Stimulated activated CD4-positive, alpha-beta T cell treated with anti-CD3 and anti-CD28 coated beads, Interleukin-1b, Interleukin-23, amount 100 ng/mL, for 4 hours (primary cell): ENCODE measurements around the gene TTC3.
"Not testable (repeated sequence)": the region's sequence is repeated elsewhere in the genome, so short reads cannot be mapped to it uniquely, and the experiment has no call there.

Source experiments
- DNase-seq, 2 donors: peaks; one replicate each; pipeline ENCODE4 v3.0.0-alpha.2; 2020; ENCODE audit warnings: low read depth in 2 of 2

Gene TTC3

GRCh38 chr21:37088186-37088735 lies 15.2 kb downstream of the TTC3 start:
- DNase-seq, result no peak

- no peak for DNase-seq
Measured at GRCh38 chr21:37093977-37094376, 20.9 kb downstream of the TTC3 start.

DNA sequence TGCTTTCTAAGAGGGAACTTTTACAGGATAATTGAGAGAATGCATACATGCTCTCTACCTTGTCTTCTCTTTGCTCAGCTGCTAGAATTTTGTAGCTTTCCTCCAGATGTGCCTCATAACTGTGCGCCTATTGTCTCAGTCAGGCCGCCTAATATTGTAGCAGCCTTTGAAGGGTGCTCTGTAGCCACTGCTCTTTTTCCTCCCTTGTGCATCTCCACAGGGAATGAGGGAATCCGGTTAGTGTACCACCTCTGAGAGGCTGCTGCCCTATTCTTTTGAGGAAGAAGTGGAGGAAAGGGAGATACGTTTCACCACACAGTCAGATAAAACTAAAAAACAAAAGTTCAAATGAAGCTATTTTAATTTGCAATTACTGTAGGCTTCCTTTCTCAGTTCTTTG lies 22.8 kb downstream of the TTC3 start:
- no peak for DNase-seq

- DNase-seq, result no peak
Measured at GRCh38 chr21:37098751-37099150, 25.7 kb downstream of the TTC3 start.

DNA sequence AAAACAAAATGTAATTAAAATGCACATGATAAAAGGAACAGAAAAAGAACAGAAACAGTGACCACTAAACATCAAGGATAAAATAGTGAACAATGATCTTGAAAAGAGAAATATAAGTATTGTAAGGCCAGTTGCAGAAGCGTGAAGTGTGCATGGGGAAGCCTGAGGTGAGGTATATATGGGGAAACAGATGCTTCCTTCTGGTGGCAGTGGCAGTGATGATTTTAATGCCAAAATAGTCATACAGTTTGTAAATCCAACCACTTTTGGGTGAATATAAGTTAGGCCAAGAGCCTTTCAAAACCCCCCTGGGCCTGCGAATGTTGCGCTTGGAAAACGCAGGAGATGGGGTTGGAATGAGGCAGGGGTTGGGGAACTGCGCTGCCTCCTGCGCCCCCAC lies 27.3 kb downstream of the TTC3 start:
- DNase-seq, result no peak

DNA sequence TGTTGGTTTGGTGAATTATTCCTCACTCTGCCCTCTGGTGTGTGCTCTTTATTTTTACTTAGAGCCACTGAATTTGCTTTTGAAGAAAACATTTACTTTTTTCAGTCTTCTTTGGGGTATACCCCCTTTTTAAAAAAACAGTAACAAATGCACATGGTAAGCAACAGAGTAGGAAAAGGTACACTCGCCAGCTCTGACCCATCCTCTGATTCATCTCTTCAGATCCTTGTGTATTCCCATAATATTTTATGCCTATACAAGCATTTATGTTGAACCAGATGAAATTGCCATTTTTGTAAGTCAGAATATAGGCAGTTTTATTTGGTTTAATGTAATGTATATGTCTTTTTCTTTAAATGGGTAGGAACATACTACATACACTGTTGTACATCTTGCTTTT lies 28.3 kb downstream of the TTC3 start:
- DNase-seq, result no peak

GRCh38 chr21:37102746-37103145 lies 29.7 kb downstream of the TTC3 start:
- DNase-seq, result not testable (repeated sequence)

DNA sequence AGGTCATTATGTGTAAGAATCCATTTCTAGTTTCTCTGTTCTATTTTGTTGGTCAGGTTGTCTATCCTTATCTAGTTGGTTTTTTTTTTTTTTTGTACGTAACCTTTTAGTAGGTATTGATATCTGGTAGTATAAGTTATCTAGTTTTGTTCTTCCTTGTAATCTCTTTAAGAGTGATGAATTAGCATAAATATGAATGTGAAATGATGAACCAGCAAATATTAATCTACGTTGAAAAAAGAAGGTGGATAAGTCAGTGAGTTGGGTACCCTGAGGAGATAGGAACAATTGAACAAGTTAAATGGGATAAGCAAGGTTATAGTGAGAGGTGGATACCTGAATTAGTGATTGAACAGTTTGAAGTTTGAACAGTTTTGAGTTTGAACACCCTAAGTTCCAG lies 33.9 kb downstream of the TTC3 start:
- no peak for DNase-seq

DNA sequence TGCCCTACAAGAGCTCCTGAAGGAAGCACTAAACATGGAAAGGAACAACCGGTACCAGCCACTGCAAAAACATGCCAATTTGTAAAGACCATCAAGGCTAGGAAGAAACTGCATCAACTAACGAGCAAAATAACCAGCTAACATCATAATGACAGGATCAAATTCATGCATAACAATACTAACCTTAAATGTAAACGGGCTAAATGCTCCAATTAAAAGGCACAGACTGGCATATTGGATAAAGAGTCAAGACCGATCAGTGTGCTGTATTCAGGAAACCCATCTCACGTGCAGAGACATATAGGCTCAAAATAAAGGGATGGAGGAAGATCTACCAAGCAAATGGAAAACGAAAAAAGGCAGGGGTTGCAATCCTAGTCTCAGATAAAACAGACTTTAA lies 38.0 kb downstream of the TTC3 start:
- not testable (repeated sequence) for DNase-seq

DNA sequence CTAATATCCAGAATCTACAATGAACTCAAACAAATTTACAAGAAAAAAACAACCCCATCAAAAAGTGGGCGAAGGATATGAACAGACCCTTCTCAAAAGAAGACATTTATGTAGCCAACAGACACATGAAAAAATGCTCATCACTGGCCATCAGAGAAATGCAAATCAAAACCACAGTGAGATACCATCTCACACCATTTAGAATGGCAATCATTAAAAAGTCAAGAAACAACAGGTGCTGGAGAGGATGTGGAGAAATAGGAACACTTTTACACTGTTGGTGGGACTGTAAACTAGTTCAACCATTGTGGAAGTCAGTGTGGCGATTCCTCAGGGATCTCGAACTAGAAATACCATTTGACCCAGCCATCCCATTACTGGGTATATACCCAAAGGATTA lies 41.2 kb downstream of the TTC3 start:
- not testable (repeated sequence) for DNase-seq

DNA sequence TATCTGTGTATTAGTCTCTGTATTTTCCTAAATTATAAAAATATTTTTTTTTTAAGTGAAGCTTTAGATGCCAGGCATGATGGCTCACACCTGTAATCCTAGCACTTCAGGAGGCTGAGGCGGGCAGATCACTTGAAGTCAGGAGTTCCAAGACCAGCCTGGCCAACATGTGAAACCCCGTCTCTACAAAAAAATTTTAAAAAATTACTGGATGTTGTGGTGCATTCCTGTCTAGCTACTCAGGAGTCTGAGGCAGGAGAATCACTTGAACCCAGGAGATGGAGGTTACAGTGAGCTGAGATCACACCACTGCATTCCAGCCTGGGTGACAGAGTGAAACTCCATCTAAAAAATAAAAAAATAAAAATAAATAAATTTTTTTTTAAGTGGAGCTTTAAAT lies 43.4 kb downstream of the TTC3 start:
- not testable (repeated sequence) for DNase-seq

GRCh38 chr21:37117204-37117603 lies 44.1 kb downstream of the TTC3 start:
- no peak for DNase-seq

- no peak for DNase-seq
Measured at GRCh38 chr21:37118187-37118826, 45.3 kb downstream of the TTC3 start.

DNA sequence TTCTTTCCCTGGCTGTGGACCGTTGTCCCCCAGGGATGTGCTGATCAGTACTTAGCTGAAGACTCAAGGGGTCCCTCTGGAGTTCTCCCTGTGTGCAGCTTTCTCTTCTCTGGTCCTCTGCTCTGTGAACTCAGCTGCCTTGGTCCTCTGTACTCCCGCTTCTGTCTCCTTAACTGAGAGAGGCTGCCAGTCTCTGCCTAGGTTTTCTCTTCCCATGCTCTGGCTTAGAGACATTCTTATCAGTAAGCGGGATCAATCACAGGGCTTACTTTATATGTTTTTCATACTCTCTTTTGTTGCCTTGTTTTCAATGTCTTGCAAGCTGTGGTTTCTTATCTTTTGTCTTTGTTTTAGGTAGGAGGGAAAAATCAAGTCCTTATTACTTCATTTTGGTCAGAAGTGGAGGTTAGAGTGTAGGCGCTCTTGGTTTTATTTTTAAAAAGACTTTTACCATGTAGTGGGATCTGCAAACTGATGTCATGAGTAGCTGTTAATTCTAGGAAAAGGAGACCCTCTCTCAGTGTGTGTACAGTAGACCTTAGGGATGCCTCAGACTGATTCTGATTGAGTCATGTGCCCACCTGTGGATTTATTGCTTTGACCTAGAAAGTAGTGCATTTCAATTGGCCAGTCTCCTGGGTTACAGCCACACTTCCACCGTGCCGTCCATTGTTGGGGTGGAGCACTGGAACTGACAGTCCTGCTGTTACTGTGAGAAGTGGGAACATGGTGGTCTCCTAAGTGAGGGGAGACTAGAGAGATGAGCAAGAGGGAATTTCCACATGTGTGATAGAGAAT lies 46.6 kb downstream of the TTC3 start:
- DNase-seq, result no peak

DNA sequence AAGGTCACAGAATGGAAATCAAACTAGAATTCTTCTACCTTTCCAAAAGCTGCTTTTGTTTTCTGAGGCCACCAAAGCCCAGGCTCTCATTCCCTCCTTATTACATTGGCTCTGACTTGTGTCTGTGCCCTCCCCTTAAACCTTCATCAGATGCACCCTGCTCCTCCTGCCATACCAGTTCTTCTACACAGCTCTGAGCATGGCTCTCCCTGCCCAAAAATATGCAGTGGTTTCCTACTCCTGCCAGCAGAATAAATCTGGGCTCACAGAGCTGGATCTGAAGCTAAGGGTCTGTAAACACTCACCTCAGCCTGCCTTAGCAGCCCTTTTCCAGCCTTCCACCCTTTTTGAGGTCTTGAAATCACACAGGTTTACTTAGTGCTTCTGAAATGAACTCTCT lies 55.0 kb downstream of the TTC3 start:
- no peak for DNase-seq

DNA sequence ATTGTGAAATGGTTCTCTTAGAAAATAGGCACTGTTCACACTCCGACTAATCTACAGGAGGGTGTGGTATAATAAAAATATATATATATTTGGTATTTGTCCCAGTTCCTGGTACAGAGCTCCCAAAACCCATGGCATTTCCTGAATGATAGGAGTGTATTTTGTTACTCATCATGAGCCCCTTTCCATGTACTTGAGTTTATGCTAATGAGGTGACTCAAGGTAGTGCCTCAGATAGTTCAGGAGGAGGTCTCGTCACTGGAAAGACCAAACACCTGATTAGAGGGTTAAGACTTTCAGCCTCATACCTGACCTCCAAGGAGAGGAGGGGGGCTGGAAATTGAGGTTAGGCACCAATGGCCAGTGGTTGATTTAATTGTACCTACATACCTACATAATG lies 57.9 kb downstream of the TTC3 start:
- DNase-seq, result no peak

DNA sequence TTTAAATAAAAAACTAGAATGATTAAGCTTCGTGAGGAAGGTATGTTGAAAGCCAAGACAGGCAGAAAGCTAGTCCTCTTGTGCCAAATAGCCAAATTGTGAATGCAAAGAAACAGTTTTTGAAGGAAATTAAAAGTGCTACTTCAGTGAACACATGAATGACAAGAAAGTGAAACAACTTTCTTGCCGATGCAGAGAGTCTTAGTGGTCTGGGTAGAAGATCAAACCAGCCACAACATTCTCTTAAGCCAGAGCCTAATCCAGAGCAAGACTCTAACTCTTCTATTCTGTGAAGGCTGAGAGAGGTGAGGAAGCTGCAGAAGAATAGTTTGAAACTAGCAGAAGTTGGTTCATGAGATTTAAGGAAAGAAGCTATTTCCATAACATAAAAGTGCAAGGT lies 63.2 kb downstream of the TTC3 start:
- no peak for DNase-seq

DNA sequence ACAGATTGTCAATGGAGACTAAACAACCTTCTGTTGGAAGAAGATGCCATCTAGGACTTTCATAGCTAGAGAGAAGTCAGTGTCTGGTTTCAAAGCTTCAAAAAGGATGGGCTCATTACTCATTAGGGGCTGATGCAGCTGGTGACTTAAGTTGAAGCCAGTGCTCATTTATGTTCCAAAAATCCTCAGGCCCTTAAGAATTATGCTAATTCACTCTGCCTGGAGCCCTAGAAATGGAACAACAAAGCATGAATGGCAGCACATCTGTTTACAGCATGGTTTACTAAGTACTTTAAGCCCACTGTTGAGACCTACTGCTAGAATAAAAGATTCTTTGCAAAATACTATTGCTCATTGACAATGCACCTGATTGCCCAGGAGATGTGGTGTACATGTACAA lies 63.7 kb downstream of the TTC3 start:
- DNase-seq, result no peak

DNA sequence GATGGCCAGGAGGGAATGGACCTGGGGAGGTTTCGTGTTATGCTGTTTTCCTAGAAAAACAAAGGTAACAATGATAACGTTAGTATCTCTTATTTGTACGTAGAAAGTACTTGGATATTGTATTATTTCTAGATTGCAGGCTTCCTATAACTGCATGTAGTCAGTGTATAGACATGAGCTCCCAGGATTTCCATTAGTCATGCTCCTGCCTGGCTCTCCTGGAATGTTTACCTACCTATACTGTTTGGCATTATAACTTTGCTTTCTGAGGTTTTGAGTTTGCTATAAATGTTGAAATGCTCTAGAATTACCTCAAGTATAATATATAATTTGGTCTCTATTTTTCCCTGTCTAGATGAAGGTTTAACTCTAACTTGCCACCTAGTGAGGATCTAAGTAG lies 66.1 kb downstream of the TTC3 start:
- DNase-seq, result no peak

- DNase-seq, result no peak
Measured at GRCh38 chr21:37139902-37140301, 66.8 kb downstream of the TTC3 start.

GRCh38 chr21:37143392-37143791 lies 70.3 kb downstream of the TTC3 start:
- DNase-seq, result not testable (repeated sequence)

DNA sequence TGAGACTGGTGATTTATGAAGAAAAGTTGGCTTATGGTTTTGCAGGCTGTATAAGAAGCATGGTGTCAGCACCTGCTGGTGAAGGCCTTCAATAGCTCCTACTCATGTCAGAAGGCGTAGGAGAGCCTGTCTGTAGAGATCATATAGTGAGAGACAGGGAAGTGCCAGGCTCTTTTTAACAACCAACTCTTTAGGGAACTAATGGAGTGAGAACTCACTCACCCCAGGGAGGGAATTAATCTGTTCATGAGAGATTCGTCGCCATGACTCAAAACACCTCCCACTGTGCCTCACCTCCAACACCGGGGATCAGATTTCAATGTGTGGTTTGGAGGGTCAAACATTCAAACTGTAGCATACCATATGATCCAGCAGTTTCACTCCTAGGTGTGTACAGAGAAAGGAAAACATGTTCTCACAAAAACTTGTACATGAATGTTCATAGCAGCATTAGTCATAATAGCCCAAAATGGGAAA lies 72.6 kb downstream of the TTC3 start:
- DNase-seq, result no peak
